ENCODE data around the gene SETBP1.

Gene SETBP1

GRCh38 chr18:44765456-44765855 is 84.8 kb downstream of the SETBP1 start:
- no peak for DNase-seq

GRCh38 chr18:44766450-44766849 is 85.8 kb downstream of the SETBP1 start:
- DNase-seq = no peak

DNA sequence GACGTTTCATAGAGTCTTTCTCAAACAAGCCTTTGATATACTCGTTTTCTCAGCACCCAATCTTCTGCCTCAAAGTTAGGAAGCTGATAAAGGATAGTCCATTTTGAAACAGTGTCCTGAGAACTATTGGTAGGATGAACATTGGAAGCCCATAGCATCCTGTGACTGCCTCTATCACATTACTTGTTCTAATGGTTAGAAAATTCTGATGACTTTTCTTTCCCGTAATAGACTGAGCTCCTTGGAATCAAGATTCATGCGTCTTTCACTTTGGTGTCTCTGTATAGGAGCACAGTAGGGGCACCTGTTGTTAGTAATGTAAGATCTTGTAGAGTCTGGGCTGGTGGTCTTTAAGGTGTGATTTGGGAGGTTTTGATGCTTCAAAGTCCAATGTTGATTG is 87.1 kb downstream of the SETBP1 start:
- no peak for DNase-seq

DNA sequence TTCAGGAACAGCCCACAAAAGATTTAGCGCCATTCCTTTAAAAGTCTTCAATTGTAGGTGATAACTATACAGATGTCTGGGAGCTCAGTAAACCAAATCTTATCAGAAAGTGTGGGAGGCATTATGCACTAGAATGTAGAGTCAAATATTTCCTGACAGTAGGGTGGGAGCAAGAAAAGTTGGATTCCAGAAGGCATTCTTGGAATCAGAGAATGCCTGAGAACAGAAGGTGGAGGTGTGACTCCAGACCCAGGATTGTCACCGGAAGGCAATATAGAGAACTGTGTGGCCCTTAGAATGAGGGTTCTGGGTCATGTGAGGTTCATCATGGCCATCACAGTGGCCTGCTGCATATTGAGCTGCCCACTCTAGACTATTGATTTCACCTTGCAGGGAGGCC is 90.0 kb downstream of the SETBP1 start:
- no peak for DNase-seq

- no peak for DNase-seq
Measured at GRCh38 chr18:44771572-44771955, 90.9 kb downstream of the SETBP1 start.

- DNase-seq = peak; percentile 80
Measured at GRCh38 chr18:44771956-44772917, 91.5 kb downstream of the SETBP1 start.

- no peak for DNase-seq
Measured at GRCh38 chr18:44773640-44774155, 93.0 kb downstream of the SETBP1 start.

DNA sequence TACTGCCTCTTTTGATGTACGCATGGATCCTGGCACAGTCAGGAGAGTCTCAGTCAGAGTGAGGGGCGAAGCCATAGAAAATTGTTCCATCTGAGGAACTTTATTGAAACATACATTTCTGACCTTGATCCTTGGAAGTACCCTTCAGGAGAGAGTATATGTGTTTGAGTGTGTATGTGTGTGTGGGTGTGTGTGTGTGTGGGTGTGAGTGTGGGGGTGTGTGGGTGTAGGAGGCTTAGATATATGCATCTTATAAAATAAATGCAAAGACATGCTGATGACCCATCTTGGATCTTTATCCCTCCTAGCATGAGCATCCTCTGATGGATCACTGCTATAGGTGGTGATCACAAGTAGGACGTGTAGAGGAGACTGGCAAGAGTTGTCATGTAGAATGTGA is 93.5 kb downstream of the SETBP1 start:
- no peak for DNase-seq

- DNase-seq = no peak
Measured at GRCh38 chr18:44777457-44778192, 96.9 kb downstream of the SETBP1 start.

- peak; percentile 84 for DNase-seq
Measured at GRCh38 chr18:44778788-44779187, 98.1 kb downstream of the SETBP1 start.

DNA sequence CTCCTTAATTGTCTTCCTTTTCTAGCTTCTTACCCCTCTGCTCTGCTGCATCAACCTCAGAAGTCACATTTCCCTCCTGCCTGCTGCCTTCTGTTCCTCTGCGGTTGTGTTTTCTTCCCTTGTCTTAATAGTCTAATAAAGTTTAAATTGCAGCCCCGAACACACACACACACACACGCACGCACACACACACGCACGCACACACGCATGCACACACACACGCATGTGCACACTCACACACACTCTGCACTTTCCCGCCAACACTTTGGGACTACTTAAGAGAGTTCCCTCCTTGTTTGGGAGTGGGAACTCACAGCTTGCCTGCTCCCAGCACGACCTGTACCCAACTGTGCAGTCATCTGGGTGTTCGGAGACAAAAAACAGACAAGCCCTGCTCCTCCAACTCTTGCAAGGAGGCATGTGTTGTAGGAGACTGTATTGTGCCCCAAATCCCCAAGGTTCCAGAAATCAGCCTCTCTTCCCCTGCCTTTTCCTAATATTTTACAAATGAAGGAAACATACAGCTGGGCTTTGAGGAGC is 99.1 kb downstream of the SETBP1 start:
- no peak for DNase-seq

DNA sequence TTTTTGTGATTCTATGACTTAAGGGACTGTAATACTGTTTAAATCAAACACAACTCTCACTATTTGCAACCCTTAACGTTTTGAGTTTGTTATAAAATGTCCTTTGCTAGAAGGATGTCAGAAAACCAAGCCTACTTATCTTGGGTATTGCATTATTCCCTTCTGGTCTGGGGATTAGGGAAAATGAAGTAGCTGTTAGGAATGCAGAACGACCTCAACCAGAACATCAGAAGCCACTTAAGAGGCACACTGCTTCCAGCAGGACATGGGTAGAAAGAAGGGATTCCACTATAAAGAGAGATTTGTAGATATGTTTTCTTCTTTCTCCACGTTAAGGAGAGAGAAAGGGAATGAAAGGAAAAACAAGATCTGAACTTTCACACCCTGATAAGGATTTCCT is 101.2 kb downstream of the SETBP1 start:
- DNase-seq = peak; percentile 71

GRCh38 chr18:44782617-44783016 is 101.9 kb downstream of the SETBP1 start:
- no peak for DNase-seq

- no peak for DNase-seq
Measured at GRCh38 chr18:44783371-44783770, 102.7 kb downstream of the SETBP1 start.

DNA sequence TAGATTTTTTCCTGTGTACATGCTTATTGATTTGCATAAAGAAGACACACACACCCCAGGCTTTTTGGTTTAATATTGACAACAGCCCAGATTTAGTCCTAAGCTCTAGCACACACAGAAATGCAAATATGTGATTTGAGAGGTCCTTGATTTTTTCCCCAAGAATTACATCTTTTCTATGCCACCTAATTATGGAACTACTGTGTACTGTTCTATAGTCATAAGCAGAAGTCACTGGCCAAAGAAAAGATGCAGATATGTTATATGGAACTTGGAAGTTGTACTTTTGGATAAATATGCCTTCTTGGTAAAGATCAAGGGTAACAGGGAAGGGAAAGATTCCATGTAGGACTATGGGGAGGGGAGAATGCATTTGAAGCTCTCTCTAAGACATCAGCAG is 105.6 kb downstream of the SETBP1 start:
- DNase-seq = no peak

- DNase-seq = no peak
Measured at GRCh38 chr18:44786688-44787087, 106.0 kb downstream of the SETBP1 start.

DNA sequence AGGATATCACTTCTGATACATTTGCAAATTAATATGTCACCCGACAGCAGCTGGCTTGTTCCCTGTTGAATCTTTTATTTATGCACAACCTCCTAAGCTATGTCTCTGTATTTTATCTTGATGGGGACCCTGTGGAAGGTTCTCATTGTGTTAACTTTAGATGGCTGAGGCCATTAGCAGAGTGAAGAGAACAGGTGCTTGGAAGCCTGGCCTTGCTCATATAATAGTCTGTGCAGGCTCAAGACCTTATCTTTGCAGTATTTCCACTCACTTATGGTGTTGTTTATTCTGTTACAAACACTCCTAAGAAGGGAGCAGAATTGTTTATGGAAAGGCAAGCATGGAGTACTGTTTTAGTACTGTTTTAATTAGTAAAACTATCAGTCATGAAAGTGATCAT is 107.6 kb downstream of the SETBP1 start:
- no peak for DNase-seq

DNA sequence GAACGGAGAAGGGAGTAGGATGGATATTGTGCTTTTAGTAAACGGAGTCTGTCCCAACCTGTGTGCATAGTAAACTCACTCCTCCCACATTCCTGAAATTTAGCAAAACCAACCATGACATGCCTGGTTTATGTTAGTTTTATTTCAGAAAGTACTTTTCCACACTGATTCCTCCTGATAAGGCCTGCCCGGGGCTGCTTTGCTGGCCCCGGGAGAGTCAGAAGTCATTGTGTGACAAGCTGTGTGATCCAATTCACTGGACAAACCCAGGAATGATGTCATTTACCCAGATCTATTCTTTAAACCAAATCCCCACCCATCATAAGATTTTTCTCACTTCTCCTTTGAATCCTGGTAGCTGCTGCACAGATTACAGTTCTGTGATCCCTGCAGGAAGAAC is 109.0 kb downstream of the SETBP1 start:
- DNase-seq = peak; percentile 93

GRCh38 chr18:44790860-44791259 is 110.2 kb downstream of the SETBP1 start:
- no peak for DNase-seq

DNA sequence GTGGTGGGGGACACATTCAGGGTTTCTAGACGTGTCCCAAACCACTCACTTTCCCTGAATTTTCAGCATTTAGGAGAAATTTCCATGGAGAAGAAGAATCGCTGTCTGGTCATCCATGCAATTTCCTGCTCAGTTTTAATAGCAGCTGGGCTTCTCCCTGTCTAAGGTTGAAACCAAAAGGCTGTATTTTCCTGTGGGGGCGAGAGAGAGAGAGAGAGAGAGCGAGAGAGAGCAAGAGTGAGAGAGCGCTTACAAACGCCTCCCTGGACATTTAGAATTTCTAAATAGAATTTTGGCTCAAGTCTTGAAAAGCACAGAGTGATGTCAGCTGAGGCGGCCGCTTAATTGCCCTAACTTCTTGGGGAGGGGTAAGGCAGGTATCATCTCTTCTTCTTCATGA is 110.8 kb downstream of the SETBP1 start:
- no peak for DNase-seq

GRCh38 chr18:44792456-44793061 is 111.9 kb downstream of the SETBP1 start:
- DNase-seq = peak; percentile 68

- no peak for DNase-seq
Measured at GRCh38 chr18:44793194-44793593, 112.5 kb downstream of the SETBP1 start.

DNA sequence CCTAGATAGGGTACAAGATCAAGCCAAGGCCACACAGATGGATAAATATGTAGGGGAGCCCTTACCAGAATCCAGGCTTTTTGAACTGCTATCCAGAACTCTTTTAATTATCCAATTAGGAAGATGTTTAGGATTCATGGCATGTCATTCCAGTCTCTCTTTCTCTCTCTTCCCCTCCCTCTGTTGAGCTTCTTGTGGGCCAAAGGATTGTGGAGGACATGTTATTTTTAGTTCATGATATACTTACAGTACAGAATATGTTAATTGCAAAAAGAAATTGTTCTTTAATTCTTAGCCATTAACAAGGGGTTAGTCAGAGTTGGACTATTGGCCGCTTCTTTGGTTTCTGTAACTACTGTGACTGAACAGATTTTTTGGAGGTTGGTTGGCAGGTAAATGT is 113.0 kb downstream of the SETBP1 start:
- no peak for DNase-seq

Measured in islet precursor cell (in vitro differentiated cells).